Prostate gland (tissue), 2 donors: ENCODE results near the gene RNF123.

Experiments
- CTCF ChIP-seq, 4 experiments: fragments of 200-600 bp in 2 of 4; fragments of 450-650 bp in 2 of 4; sonication (generic) in 2 of 4; IDR thresholded peaks; 1 replicate in 3 of 4; 2 replicates in 1 of 4; pipeline ENCODE4 v1.5.1; 2016 to 2019; ENCODE audit warnings: antibody characterized with exemption in 4 of 4, mild to moderate bottlenecking in 2 of 4, moderate library complexity in 2 of 4
- POLR2A ChIP-seq: fragments of 450-650 bp; IDR thresholded peaks from one replicate; pipeline ENCODE4 v1.6.1; 2016; ENCODE audit warnings: antibody characterized with exemption, mild to moderate bottlenecking
- POLR2AphosphoS5 ChIP-seq: sonication (generic); formaldehyde crosslinking; IDR thresholded peaks from one replicate; pipeline ENCODE4 v1.6.1; 2017; ENCODE audit warnings: antibody characterized with exemption

DNA sequence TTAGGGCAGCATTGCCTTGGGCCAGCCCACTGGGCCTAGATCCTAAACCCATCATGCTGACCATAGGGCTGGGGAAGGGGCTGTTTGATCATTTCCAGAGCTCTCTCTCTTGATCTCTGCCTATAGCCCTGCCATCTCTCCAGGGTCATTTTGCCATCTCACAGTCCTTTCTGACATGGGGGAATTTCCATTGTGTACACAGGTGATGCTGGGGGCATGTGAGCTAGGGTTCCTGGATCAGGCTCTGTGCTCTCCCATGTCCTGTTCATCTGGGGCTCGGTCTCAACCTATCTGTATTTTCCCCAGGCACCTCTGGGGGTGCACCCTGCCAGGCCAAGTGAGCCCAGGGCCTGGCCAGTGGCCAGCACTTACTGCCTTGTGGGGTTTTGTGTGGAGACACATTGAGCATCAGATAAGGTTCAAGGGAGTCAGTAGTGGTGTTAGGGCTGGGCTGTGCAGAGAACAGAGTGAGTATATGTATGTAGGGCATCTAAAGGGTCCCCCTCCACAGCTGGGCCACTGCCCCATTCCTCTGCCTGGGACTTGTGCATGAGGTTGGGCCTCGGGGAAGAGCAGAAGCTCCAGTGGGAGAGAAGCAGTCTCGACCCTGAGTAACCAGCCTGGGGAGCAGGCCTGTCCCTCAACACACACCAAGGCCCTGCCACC lies 40.9 kb upstream of the RNF123 start:
- no peak for TF ChIP-seq POLR2A
- no peak for TF ChIP-seq CTCF (IDR thresholded peaks at IDR 0.05)
- TF ChIP-seq POLR2AphosphoS5 = no peak
